Measurements from ENCODE around the gene MSH5. TPM values are rescaled to one million over a fixed set of nuclear protein-coding genes. Genes with fewer than 3 reads are reported as not detected.
A peak's percentile ranks its signal among the peaks of the same experiment; 100 is the strongest.

The MSH5 gene
- total and polyA plus RNA-seq, 9 of the 15 experiments (the other 6 are each of a cell fraction or from before 2014, with no cell fraction given): 12.5 to 104 (median 46.6) TPM

DNA sequence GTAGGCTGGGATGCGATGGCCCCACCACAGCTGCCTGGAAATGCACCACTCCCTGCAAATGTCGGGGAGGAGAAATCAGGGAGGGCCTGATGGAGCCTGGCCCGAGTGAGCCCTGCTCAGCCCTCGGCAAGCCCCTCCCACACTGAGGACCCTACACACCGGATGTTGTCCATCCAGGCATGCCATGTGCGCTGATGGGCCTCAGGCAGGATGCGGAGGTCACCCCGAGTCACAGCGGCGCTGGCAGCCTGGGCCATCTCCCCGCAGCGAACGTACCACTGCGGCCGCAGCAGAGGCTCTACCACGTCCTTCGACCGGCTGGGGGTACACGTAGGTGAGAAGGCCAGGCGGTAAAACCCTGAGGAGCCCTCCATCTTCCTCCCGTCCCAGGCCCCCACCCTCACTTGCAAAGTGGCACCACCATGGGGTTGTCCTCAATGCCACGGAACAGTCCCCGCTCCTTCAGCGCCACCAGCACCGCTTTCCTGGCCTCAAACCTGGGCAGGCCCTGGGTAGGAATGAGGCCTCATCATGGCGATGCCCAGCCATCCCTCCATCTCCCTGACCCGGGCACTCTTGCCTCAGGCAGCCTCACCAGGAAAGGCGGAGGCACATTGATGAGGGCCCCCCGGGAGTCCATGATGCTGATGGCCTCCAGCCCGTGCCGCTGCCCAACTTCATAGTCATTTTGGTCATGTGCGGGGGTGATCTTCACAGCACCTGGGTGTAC is 42.5 kb downstream of the MSH5 start (continued):
- TF ChIP-seq, protein P1, sequence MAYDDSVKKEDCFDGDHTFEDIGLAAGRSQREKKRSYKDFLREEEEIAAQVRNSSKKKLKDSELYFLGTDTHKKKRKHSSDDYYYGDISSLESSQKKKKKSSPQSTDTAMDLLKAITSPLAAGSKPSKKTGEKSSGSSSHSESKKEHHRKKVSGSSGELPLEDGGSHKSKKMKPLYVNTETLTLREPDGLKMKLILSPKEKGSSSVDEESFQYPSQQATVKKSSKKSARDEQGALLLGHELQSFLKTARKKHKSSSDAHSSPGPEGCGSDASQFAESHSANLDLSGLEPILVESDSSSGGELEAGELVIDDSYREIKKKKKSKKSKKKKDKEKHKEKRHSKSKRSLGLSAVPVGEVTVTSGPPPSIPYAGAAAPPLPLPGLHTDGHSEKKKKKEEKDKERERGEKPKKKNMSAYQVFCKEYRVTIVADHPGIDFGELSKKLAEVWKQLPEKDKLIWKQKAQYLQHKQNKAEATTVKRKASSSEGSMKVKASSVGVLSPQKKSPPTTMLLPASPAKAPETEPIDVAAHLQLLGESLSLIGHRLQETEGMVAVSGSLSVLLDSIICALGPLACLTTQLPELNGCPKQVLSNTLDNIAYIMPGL (CRISPR knock-in tag; IDR thresholded peaks at IDR 0.05): no peak
- TF ChIP-seq RFX5 (IDR thresholded peaks at IDR 0.05; ENCODE audit: low read depth, low read length) (no peak), BHLHE40 (IDR thresholded peaks at IDR 0.05; ENCODE audit: low read length) (no peak), POLR2G (IDR thresholded peaks at IDR 0.05; ENCODE audit: low read depth, low read length) (peak; percentile 73), PHB (CRISPR knock-in tag; IDR thresholded peaks at IDR 0.05) (no peak), RHOXF2B (CRISPR knock-in tag; conservative IDR thresholded peaks at IDR 0.05) (no peak), ZSCAN29 (IDR thresholded peaks at IDR 0.05) (no peak), CCNT2 (IDR thresholded peaks at IDR 0.05; ENCODE audit: borderline replicate concordance, extremely low read depth, insufficient read length, low read depth, low read length) (no peak), ZNF518B (CRISPR knock-in tag; IDR thresholded peaks at IDR 0.05) (no peak), KAT2B (IDR thresholded peaks at IDR 0.05; ENCODE audit: low read depth, low read length) (no peak), JUN (IDR thresholded peaks at IDR 0.05; ENCODE audit: borderline replicate concordance, low read depth, low read length) (no peak), JUN (CRISPR knock-in tag; IDR thresholded peaks at IDR 0.05; ENCODE audit: borderline replicate concordance) (no peak), MYC (IDR thresholded peaks at IDR 0.05; ENCODE audit: low read depth, low read length) (no peak), MYC (CRISPR knock-in tag; IDR thresholded peaks at IDR 0.05; ENCODE audit: borderline replicate concordance, low read depth) (no peak)
- TF ChIP-seq, protein P2, sequence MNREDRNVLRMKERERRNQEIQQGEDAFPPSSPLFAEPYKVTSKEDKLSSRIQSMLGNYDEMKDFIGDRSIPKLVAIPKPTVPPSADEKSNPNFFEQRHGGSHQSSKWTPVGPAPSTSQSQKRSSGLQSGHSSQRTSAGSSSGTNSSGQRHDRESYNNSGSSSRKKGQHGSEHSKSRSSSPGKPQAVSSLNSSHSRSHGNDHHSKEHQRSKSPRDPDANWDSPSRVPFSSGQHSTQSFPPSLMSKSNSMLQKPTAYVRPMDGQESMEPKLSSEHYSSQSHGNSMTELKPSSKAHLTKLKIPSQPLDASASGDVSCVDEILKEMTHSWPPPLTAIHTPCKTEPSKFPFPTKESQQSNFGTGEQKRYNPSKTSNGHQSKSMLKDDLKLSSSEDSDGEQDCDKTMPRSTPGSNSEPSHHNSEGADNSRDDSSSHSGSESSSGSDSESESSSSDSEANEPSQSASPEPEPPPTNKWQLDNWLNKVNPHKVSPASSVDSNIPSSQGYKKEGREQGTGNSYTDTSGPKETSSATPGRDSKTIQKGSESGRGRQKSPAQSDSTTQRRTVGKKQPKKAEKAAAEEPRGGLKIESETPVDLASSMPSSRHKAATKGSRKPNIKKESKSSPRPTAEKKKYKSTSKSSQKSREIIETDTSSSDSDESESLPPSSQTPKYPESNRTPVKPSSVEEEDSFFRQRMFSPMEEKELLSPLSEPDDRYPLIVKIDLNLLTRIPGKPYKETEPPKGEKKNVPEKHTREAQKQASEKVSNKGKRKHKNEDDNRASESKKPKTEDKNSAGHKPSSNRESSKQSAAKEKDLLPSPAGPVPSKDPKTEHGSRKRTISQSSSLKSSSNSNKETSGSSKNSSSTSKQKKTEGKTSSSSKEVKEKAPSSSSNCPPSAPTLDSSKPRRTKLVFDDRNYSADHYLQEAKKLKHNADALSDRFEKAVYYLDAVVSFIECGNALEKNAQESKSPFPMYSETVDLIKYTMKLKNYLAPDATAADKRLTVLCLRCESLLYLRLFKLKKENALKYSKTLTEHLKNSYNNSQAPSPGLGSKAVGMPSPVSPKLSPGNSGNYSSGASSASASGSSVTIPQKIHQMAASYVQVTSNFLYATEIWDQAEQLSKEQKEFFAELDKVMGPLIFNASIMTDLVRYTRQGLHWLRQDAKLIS (CRISPR knock-in tag; IDR thresholded peaks at IDR 0.05): no peak
- TF ChIP-seq, protein P3, sequence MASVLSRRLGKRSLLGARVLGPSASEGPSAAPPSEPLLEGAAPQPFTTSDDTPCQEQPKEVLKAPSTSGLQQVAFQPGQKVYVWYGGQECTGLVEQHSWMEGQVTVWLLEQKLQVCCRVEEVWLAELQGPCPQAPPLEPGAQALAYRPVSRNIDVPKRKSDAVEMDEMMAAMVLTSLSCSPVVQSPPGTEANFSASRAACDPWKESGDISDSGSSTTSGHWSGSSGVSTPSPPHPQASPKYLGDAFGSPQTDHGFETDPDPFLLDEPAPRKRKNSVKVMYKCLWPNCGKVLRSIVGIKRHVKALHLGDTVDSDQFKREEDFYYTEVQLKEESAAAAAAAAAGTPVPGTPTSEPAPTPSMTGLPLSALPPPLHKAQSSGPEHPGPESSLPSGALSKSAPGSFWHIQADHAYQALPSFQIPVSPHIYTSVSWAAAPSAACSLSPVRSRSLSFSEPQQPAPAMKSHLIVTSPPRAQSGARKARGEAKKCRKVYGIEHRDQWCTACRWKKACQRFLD (CRISPR knock-in tag; IDR thresholded peaks at IDR 0.05): no peak
